ENCODE measurements around the gene BSPRY.

Gene BSPRY

GRCh38 chr9:113409883-113410206 is 60.5 kb downstream of the BSPRY start:
- TF ChIP-seq CTCF (IDR thresholded peaks at IDR 0.05) = no peak

DNA sequence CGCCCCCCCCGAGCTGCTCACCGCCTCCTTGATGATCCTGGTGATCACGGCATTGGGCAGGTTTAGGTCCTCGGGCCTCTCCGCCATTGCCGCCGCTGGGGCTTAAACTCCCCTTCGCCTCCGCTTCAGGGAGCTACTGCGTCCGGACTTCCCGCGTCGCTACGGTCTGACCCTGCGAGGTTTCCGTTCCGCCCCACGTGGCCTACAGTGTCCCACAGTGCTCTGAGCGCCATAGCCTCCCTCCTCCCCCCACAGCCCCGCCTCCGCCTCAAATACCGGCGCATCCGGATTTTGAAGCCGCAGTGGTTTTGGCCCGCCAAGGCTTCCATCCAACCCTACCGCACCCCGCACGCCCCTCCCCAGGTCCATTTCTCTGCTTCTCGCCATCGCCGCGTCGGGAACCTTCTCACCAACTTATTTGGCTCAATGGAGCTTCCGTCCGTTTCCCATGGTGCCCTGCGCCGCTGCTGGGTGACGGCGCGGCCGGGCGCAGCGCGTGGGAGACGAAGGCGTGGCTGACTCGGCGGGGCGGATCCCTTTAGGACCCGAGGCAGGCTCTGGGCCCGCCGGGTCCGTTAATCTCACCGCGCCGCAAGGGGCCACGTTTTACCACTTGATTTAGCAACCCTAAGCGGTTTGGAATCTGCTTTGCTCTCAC is 61.0 kb downstream of the BSPRY start, which contains the start of the genes C9orf43 and POLE3:
Gene C9orf43, plus strand, starts transcription at position 541 of the 658 bp plus-strand sequence. CDS start 2,747 bp downstream, outside the sequence.
Gene POLE3, minus strand, starts transcription at position 469 of the 658 bp plus-strand sequence. Its CDS starts 382 bp downstream, at position 87.
- no peak for TF ChIP-seq CTCF (IDR thresholded peaks at IDR 0.05)

GRCh38 chr9:113416149-113416721 is 66.9 kb downstream of the BSPRY start:
- no peak for TF ChIP-seq CTCF (IDR thresholded peaks at IDR 0.05)

- TF ChIP-seq CTCF (IDR thresholded peaks at IDR 0.05) = no peak
These were observed 68.0 kb downstream of the BSPRY start for GRCh38 chr9:113417370-113417769.
